HG03108 (cell line): ENCODE data around the gene FOXI1.
"Not testable (repeated sequence)": the region's sequence is repeated elsewhere in the genome, so short reads cannot be mapped to it uniquely, and the experiment has no call there.

Experiments
- ATAC-seq: cut with Tn5 transposase; IDR thresholded peaks from one replicate; pipeline ENCODE4 v1.9.1; 2021; ENCODE audit warnings: moderate library complexity; ENCODE audit not compliant: unreplicated experiment

Gene FOXI1

DNA sequence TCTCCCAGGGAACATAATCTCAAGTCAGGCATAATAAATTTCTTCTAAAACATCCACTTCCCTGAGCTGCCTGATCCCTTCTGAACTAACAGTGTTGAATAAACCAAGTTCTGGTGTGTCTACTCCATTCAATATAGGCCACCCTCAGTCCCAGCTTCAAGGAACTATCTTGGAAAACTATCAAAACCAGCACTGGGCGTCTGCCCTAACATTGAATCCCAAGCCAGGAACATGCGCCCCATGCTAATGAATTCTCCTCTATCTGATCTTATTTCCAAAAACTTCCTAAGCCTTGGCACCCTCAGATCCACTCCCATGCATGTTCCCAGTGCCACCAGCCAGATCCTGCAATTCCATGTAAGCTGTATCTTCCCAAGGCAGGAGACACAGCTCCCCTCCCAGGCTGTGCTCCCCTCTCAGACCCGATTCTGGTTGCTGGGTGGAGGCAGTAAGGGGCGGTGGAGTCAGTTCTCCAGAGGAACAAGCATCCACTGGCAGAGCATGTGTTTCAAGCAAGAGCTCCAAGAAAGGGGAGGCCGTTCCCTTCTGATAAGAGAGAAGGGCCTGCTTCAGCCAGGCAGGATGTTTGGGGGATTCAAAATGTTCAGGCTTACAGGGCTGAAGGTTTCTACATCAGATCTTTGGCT lies 13.1 kb upstream of the FOXI1 start:
- no peak for ATAC-seq

DNA sequence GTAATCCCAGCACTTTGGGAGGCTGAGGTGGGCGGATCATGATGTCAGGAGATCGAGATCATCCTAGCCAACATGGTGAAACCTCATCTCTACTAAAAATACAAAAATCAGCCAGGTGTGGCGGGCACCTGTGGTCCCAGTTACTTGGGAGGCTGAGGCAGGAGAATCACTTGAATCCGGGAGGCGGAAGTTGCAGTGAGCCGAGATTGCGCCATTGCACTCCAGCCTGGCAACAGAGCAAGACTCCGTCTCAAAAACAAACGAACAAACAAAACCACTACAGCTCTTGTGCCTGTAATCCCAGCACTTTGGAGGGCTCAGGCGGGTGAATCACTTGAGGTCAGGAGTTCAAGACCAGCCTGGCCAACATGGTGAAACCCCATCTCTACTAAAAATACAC lies 11.4 kb upstream of the FOXI1 start:
- not testable (repeated sequence) for ATAC-seq

- ATAC-seq: no peak
These were observed 10.1 kb upstream of the FOXI1 start for GRCh38 chr5:170095646-170096045.

- ATAC-seq: no peak
These were observed 7.8 kb upstream of the FOXI1 start for GRCh38 chr5:170097934-170098333.

GRCh38 chr5:170100066-170100943 lies 5.4 kb upstream of the FOXI1 start:
- ATAC-seq: no peak

DNA sequence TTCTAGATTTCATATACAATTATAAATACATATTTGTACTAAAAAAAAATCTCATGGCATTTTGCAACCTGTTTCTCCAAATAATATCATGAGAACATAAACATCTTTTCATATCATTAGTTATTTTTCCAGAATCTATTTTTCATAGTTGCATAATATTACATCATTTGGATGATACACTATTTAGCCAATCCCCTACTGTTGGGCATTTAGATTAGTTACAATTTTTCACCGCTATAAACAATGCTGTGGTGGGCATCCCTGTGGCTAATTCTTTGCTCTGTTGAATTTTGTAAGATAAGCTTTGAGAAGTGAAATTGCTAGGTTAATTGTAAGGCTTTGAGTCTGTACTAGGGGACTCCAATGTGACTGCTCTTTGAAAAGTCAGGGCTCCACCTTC lies 2.2 kb upstream of the FOXI1 start:
- ATAC-seq: no peak

GRCh38 chr5:170104299-170104698 lies 1.4 kb upstream of the FOXI1 start:
- no peak for ATAC-seq

DNA sequence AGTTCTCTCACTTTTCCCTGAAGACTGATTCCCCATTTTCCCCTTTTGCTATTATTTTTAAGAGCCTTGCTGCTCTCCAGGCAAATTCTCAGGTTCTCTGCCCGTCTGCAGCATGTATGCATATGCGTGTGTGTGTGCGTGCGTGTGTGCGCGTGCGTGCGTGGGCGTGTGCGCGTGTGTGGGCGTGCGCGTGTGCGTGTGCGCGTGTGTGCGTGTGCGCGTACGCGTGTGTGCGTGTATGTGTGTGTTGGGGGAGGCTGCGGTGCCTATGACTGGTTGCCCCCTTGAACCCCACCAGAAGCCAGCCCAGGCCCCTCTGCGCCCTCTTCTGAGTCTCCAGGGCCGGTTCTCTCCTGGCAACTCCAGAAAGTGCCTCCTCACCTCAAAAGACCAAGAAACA lies 987 bp upstream of the FOXI1 start:
- ATAC-seq: no peak

- ATAC-seq: no peak
These were observed 2.0 kb downstream of the FOXI1 start for GRCh38 chr5:170107674-170108073.

- no peak for ATAC-seq
These were observed 2.6 kb downstream of the FOXI1 start for GRCh38 chr5:170108266-170108785.

GRCh38 chr5:170109059-170110031 lies 3.6 kb downstream of the FOXI1 start:
- no peak for ATAC-seq

DNA sequence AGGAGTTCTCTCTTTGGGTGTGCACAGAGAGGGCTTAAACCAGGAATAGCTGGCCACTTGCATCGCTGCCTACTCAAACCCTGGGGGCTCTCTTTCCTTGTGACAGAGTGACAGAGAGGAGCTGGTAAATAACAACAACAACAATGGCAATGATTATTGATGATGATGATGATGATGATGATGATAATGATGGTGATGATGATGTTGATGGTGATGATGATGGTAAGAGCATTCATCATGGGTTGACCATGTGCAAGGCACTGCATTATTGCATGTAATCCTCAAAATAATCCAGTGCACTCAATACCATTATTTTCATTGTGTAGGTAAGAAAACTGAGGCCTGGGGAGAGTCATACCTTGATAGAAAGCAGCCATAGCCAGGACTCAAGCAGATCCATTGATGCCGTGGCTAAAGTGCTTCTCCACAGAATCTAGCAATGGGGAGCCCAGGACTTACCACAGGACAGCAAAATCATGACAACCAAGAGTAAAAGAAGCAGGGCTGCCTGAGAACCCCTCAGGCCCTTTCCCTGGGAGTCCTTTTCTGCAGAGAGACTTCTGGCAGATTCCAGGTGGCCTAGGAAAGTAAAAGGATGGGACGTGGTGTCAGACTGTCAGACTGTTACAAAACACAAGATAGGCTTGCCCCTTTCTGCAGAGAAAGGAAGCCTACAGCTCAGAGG lies 4.8 kb downstream of the FOXI1 start:
- ATAC-seq: no peak

DNA sequence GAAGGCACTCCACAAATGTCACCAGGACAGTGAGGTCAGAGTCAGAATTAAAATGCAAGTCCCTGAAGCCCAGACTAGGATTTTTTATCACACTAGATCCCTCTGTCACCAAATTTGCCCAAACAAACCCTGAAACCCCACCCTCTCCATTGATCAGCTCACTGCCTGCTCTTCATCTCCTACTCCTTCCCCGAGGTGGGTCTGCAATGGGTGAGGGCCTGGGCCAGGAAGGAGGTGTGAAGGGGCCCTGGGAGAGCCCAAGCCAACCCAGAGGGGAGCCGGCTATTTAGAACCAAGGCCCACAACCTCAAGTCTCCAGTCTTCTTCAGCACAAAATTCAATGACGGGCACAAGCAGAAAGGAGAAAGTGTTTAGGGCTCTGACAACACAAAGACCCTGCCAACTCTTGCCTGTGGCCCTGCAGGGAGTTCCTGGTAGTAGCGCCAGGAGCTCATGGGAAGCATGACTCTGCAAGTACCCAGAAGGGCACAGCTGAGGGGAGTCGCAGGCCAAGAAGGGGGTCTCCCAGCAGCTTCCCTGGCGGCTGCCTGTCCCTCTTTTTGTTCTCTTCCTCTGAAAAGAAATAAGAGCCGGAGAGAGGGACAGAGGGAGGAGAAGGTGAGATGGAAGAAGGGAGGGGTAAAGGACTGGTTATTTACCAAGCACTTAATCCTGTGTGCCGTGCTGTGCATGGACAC lies 5.5 kb downstream of the FOXI1 start:
- no peak for ATAC-seq

DNA sequence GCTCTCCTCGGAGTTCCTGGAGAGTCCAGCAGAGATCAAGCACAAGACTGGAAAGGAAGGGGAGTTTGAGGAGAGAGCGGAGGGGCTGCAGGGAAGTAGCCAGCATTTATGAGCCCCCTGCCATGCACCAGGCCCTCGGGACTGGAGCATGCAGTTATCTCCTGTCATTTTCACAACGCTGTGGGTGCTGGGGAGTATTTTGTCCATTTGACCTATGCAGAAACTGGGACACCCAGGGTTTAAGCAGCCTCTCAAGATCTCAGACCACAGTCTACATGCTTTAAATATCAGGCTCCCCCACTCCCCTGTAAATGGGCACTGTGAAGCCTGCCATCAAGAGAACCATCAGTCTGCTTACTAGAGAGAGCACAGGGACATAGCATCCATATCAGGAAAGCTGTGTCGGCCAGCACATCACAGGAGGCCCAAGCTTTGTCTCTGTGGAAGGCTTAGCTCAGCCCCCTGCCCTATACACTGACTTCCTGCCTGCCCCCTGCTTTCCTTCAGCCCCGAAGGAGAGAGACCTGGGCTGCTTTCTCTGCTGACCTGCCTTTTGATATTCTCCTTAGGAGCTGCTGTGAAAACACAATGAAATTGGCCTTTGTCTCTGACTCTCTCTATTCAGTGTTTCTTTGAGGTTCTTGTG lies 7.3 kb downstream of the FOXI1 start:
- no peak for ATAC-seq

DNA sequence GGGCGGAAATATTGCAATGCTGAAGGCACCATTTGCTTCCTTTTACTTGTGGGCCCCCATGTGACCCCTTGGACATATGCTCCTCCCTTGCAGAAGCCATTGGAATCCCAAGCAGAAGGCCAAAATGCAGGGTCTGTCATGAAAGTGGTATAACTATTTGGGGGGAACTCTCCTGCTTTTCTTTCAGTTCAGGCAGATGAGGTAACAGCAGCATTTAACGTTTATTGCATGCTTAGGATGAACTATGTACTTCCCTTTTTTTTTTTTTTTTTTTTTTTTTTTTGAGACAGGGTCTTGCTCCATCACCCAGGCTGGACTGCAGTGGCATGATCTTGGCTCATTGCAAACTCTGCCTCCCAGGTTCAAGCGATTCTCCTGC lies 7.8 kb downstream of the FOXI1 start:
- no peak for ATAC-seq

GRCh38 chr5:170114271-170114670 lies 8.6 kb downstream of the FOXI1 start:
- no peak for ATAC-seq

DNA sequence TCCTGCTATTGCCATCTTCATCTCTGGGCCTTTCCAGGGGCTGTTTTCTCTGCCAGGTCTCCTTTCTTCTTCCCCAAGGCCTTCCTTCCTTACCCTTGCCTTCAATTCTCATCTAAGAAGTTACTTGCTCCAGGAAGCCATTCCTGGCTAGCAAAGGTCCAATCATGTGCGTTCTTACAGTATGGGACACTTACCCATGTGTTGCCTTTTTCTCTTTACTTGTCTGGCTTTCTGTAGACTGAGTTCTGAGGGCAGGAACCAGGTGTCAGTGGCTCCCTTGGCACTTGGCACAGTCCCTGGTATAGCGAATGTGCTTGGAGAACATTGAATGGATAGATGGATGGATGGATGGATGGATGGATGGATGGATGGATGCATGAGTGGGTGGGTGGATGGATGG lies 10.2 kb downstream of the FOXI1 start:
- no peak for ATAC-seq

GRCh38 chr5:170117736-170118135 lies 12.0 kb downstream of the FOXI1 start:
- no peak for ATAC-seq

DNA sequence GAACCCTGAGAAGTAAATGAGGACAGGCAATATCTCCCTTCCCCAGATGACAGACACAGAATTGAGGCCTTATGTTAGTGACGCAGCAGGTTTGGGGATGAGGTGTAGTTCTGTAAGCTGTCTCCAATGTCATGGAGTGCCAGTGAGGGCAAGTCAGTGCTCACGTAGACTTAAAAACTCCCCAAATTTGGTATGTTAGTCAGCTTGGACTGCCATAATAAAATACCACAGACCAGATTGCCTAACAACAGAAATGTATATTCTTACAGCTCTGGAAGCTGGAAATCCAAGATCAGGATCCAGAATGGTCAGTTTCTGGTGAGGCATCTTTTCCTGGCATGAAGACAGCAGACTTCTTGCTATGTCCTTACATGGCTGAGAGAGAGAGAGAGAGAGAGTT lies 14.9 kb downstream of the FOXI1 start:
- ATAC-seq: no peak
